Cortex of kidney (tissue), 1 donor: Measurements from ENCODE around the gene ELL.
"Not testable (repeated sequence)": the region's sequence is repeated elsewhere in the genome, so short reads cannot be mapped to it uniquely, and the experiment has no call there.

Experiments used
- DNase-seq: peaks from one replicate; lab custom pipeline; 2025; lab: John Stamatoyannopoulos, UW

The ELL gene

GRCh38 chr19:18531485-18531884 lies 9.6 kb upstream of the ELL start:
- no peak for DNase-seq

GRCh38 chr19:18529782-18530181 lies 7.9 kb upstream of the ELL start:
- DNase-seq, result no peak

GRCh38 chr19:18526316-18526715 lies 4.4 kb upstream of the ELL start:
- DNase-seq, result no peak

- DNase-seq, result no peak
These were observed 2.0 kb upstream of the ELL start for GRCh38 chr19:18523841-18524240.

- DNase-seq, result not testable (repeated sequence)
These were observed 1.1 kb upstream of the ELL start for GRCh38 chr19:18522862-18523440.

GRCh38 chr19:18522124-18522861 lies 423 bp upstream of the ELL start:
- peak; percentile 90 for DNase-seq

- no peak for DNase-seq
These were observed 800 bp downstream of the ELL start for GRCh38 chr19:18520848-18521691.

- no peak for DNase-seq
These were observed 1.7 kb downstream of the ELL start for GRCh38 chr19:18519962-18520847.

GRCh38 chr19:18518639-18519038 lies 3.2 kb downstream of the ELL start:
- DNase-seq, result no peak

- DNase-seq, result no peak
These were observed 4.3 kb downstream of the ELL start for GRCh38 chr19:18517606-18518005.

- no peak for DNase-seq
These were observed 5.9 kb downstream of the ELL start for GRCh38 chr19:18515959-18516358.

- DNase-seq, result no peak
These were observed 6.8 kb downstream of the ELL start for GRCh38 chr19:18514800-18515682.

- DNase-seq, result no peak
These were observed 8.0 kb downstream of the ELL start for GRCh38 chr19:18513868-18514267.

- no peak for DNase-seq
These were observed 11.7 kb downstream of the ELL start for GRCh38 chr19:18510216-18510615.

- DNase-seq, result no peak
These were observed 13.3 kb downstream of the ELL start for GRCh38 chr19:18508585-18508984.

- DNase-seq, result no peak
These were observed 14.0 kb downstream of the ELL start for GRCh38 chr19:18507727-18508440.

GRCh38 chr19:18507021-18507726 lies 14.7 kb downstream of the ELL start:
- no peak for DNase-seq

- DNase-seq, result no peak
These were observed 15.6 kb downstream of the ELL start for GRCh38 chr19:18506101-18506930.
